ENCODE results near the gene DEK.

DNA sequence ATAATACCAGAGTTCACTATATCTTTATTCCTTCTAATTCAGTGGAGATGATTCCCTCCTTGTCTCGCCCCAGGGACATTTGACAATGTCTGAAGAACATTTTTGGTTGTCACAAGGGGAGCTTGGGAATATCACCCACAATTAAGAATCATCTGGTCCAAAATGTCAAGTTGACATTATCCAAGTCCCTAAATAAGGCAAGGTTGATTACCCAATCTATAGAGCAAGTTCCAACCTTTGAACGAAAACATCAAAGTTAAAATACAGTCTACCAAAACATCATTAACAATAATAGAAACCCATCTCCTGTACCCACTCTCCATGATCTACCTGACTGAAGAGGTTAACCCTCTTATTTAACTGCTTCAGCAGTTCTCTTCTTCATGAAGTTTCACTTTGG lies 15.6 kb downstream of the DEK start:
- TF ChIP-seq CREM (CRISPR knock-in tag; IDR thresholded peaks at IDR 0.05) = no peak
- TF ChIP-seq, protein P1, sequence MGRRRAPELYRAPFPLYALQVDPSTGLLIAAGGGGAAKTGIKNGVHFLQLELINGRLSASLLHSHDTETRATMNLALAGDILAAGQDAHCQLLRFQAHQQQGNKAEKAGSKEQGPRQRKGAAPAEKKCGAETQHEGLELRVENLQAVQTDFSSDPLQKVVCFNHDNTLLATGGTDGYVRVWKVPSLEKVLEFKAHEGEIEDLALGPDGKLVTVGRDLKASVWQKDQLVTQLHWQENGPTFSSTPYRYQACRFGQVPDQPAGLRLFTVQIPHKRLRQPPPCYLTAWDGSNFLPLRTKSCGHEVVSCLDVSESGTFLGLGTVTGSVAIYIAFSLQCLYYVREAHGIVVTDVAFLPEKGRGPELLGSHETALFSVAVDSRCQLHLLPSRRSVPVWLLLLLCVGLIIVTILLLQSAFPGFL (CRISPR knock-in tag; IDR thresholded peaks at IDR 0.05; ENCODE audit: borderline replicate concordance) = no peak
- no peak for TF ChIP-seq JUN (CRISPR knock-in tag; IDR thresholded peaks at IDR 0.05)
- TF ChIP-seq, protein P2, sequence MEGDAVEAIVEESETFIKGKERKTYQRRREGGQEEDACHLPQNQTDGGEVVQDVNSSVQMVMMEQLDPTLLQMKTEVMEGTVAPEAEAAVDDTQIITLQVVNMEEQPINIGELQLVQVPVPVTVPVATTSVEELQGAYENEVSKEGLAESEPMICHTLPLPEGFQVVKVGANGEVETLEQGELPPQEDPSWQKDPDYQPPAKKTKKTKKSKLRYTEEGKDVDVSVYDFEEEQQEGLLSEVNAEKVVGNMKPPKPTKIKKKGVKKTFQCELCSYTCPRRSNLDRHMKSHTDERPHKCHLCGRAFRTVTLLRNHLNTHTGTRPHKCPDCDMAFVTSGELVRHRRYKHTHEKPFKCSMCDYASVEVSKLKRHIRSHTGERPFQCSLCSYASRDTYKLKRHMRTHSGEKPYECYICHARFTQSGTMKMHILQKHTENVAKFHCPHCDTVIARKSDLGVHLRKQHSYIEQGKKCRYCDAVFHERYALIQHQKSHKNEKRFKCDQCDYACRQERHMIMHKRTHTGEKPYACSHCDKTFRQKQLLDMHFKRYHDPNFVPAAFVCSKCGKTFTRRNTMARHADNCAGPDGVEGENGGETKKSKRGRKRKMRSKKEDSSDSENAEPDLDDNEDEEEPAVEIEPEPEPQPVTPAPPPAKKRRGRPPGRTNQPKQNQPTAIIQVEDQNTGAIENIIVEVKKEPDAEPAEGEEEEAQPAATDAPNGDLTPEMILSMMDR (IDR thresholded peaks at IDR 0.05) = no peak
- no peak for TF ChIP-seq FOXP1 (CRISPR knock-in tag; IDR thresholded peaks at IDR 0.05; ENCODE audit: borderline replicate concordance)
- TF ChIP-seq, protein P3, sequence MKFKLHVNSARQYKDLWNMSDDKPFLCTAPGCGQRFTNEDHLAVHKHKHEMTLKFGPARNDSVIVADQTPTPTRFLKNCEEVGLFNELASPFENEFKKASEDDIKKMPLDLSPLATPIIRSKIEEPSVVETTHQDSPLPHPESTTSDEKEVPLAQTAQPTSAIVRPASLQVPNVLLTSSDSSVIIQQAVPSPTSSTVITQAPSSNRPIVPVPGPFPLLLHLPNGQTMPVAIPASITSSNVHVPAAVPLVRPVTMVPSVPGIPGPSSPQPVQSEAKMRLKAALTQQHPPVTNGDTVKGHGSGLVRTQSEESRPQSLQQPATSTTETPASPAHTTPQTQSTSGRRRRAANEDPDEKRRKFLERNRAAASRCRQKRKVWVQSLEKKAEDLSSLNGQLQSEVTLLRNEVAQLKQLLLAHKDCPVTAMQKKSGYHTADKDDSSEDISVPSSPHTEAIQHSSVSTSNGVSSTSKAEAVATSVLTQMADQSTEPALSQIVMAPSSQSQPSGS (CRISPR knock-in tag; IDR thresholded peaks at IDR 0.05; ENCODE audit: borderline replicate concordance, low read depth) = no peak
- no peak for TF ChIP-seq GABPB1 (CRISPR knock-in tag; IDR thresholded peaks at IDR 0.05)
- TF ChIP-seq, protein P4, sequence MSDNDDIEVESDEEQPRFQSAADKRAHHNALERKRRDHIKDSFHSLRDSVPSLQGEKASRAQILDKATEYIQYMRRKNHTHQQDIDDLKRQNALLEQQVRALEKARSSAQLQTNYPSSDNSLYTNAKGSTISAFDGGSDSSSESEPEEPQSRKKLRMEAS (CRISPR knock-in tag; IDR thresholded peaks at IDR 0.05) = no peak
